Subcutaneous adipose tissue (tissue), 4 donors: ENCODE results near the gene GNAS. TPM values are rescaled to one million over a fixed set of nuclear protein-coding genes. Genes with fewer than 3 reads are reported as not detected.

Source experiments
- CTCF ChIP-seq: fragments of 450-650 bp; IDR thresholded peaks from one replicate; pipeline ENCODE4 v1.5.1; 2016; ENCODE audit warnings: low read depth, mild to moderate bottlenecking, control low read depth, antibody characterized with exemption, moderate library complexity
- total RNA-seq, 4 donors: library from RNA; depleted of rRNA; stranded (reverse); fragments of >200 nt; gene quantifications; one replicate each; pipeline ENCODE4 v1.1.0, GENCODE V29; 2016

GNAS gene
- total RNA-seq, 4 donors from 2014 or later = 671 to 1,187 (median 863) TPM

GRCh38 chr20:58832457-58832856 lies 20.1 kb upstream of the GNAS start:
- no peak for TF ChIP-seq CTCF

- no peak for TF ChIP-seq CTCF
Observed at GRCh38 chr20:58833921-58834320, 18.6 kb upstream of the GNAS start.

- TF ChIP-seq CTCF = no peak
Observed at GRCh38 chr20:58835231-58835630, 17.3 kb upstream of the GNAS start.

GRCh38 chr20:58836616-58837204 lies 15.8 kb upstream of the GNAS start:
- TF ChIP-seq CTCF = no peak

- no peak for TF ChIP-seq CTCF
Observed at GRCh38 chr20:58837717-58838116, 14.8 kb upstream of the GNAS start.

- no peak for TF ChIP-seq CTCF
Observed at GRCh38 chr20:58838174-58838573, 14.3 kb upstream of the GNAS start.

- no peak for TF ChIP-seq CTCF
Observed at GRCh38 chr20:58839474-58839874, 13.0 kb upstream of the GNAS start.
